Measurements from ENCODE around the gene NFKBIZ.

NFKBIZ gene

GRCh38 chr3:101806491-101806890, 42.8 kb upstream of the NFKBIZ start:
- TF ChIP-seq MAX (IDR thresholded peaks at IDR 0.05; ENCODE audit: low read depth, low read length) (no peak), MYC (IDR thresholded peaks at IDR 0.05; ENCODE audit: low read depth, low read length) (no peak), POLR2A (IDR thresholded peaks at IDR 0.05; ENCODE audit: extremely low read depth, insufficient read length) (no peak)
- TF ChIP-seq, protein P1, sequence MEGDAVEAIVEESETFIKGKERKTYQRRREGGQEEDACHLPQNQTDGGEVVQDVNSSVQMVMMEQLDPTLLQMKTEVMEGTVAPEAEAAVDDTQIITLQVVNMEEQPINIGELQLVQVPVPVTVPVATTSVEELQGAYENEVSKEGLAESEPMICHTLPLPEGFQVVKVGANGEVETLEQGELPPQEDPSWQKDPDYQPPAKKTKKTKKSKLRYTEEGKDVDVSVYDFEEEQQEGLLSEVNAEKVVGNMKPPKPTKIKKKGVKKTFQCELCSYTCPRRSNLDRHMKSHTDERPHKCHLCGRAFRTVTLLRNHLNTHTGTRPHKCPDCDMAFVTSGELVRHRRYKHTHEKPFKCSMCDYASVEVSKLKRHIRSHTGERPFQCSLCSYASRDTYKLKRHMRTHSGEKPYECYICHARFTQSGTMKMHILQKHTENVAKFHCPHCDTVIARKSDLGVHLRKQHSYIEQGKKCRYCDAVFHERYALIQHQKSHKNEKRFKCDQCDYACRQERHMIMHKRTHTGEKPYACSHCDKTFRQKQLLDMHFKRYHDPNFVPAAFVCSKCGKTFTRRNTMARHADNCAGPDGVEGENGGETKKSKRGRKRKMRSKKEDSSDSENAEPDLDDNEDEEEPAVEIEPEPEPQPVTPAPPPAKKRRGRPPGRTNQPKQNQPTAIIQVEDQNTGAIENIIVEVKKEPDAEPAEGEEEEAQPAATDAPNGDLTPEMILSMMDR (IDR thresholded peaks at IDR 0.05; ENCODE audit: low read depth, low read length): no peak
- no peak for DNase-seq (ENCODE audit: low read depth)
- no peak overlapping the region for H3K4me3 ChIP-seq (ENCODE audit: low read depth, low read length)

DNA sequence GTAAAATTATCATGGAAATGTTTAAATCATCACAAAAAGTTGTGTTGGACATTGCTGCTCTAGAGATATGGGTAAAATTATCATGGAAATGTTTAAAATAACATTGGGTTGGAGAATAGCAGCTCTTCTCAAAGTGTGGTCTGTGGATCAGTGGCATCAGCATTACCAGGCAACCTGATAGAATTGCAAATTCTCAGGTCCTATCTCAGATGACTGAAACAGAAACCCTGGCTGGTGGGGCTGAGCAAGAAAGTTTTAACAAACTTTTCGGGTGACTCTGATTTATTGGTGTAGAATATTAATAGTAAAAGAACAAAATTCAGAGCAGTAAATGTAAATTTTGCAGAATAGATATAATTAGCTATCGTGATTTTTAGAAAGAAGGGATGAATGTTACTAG, 41.4 kb upstream of the NFKBIZ start:
- TF ChIP-seq MYC (IDR thresholded peaks at IDR 0.05; ENCODE audit: low read depth, low read length): no peak
- no peak for TF ChIP-seq POLR2A (IDR thresholded peaks at IDR 0.05; ENCODE audit: extremely low read depth, insufficient read length)
- TF ChIP-seq, protein P1 (IDR thresholded peaks at IDR 0.05; ENCODE audit: low read depth, low read length): no peak
- TF ChIP-seq MAX (IDR thresholded peaks at IDR 0.05; ENCODE audit: low read depth, low read length): no peak
- DNase-seq (ENCODE audit: low read depth): no peak
- H3K4me3 ChIP-seq (ENCODE audit: low read depth, low read length): no peak overlapping the region

- no peak overlapping the region for H3K4me3 ChIP-seq (ENCODE audit: low read depth, low read length)
- DNase-seq (ENCODE audit: low read depth): peak; percentile 57
- no peak for TF ChIP-seq MYC (IDR thresholded peaks at IDR 0.05; ENCODE audit: low read depth, low read length)
- TF ChIP-seq, protein P1 (IDR thresholded peaks at IDR 0.05; ENCODE audit: low read depth, low read length): peak; percentile 36
These were observed 39.9 kb upstream of the NFKBIZ start for GRCh38 chr3:101809178-101810021.

- H3K4me3 ChIP-seq (ENCODE audit: low read depth, low read length): no peak overlapping the region
- TF ChIP-seq, protein P1 (IDR thresholded peaks at IDR 0.05; ENCODE audit: low read depth, low read length): no peak
- TF ChIP-seq MYC (IDR thresholded peaks at IDR 0.05; ENCODE audit: low read depth, low read length) (no peak), POLR2A (IDR thresholded peaks at IDR 0.05; ENCODE audit: extremely low read depth, insufficient read length) (no peak), MAX (IDR thresholded peaks at IDR 0.05; ENCODE audit: low read depth, low read length) (no peak)
- no peak for DNase-seq (ENCODE audit: low read depth)
These were observed 39.3 kb upstream of the NFKBIZ start for GRCh38 chr3:101810022-101810418.

GRCh38 chr3:101811875-101812274, 37.4 kb upstream of the NFKBIZ start:
- no peak overlapping the region for H3K4me3 ChIP-seq (ENCODE audit: low read depth, low read length)

More at GRCh38 chr3:101811875-101812274, 37.4 kb upstream of the NFKBIZ start:
- no peak for DNase-seq (ENCODE audit: low read depth)
- TF ChIP-seq POLR2A (IDR thresholded peaks at IDR 0.05; ENCODE audit: extremely low read depth, insufficient read length) (no peak), MYC (IDR thresholded peaks at IDR 0.05; ENCODE audit: low read depth, low read length) (no peak), MAX (IDR thresholded peaks at IDR 0.05; ENCODE audit: low read depth, low read length) (no peak)
- TF ChIP-seq, protein P1 (IDR thresholded peaks at IDR 0.05; ENCODE audit: low read depth, low read length): no peak
